DMS153 (cell line): Measurements from ENCODE around the gene CS.
"Not testable (repeated sequence)": the region's sequence is repeated elsewhere in the genome, so short reads cannot be mapped to it uniquely, and the experiment has no call there.

Experiments used
- DNase-seq: peaks from one replicate; lab custom pipeline; 2025; lab: John Stamatoyannopoulos, UW

The CS gene

DNA sequence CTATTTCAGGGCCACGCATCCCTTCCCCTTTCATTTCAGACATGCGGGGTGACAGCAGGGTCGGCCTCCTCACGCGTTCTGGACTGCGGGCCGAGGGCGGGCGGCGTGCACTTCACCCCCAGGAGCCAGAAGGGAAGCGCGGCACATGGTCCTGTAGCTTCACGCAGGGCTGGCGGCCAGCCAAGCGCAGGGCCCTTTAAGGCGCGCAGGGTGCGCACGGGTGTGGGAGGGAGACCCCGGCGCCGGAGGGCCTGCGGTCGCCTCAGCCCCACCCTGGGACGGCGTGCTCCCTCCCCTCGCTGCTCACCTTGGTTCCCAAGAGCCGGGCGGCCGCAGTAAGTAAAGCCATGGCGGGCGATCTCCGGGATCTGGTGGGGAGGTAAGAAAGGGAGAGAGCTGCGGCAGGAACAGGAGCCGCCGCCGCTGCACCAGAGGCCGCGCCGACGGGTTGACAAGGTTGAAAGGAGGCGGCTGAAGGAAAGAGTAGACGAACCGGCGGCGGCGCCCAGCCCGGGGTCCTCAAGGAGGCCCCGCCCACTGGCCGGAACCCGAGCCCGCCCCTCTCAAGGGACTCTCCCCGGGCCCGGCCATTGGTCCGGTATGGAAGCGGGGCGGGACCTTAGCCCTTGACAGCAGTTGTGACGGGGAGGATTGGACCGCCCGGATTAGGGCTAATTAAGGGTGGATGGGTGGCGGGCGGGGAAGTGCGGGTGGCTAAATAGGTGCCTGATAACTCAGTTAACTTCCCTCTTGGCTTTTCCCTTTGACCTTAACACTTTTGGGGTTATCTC is at the start of gene CS:
Gene CS, minus strand, starts transcription at position 478 of the 791 bp plus-strand sequence. Its CDS starts 129 bp downstream, at position 349.
- DNase-seq, result peak; percentile 98

DNA sequence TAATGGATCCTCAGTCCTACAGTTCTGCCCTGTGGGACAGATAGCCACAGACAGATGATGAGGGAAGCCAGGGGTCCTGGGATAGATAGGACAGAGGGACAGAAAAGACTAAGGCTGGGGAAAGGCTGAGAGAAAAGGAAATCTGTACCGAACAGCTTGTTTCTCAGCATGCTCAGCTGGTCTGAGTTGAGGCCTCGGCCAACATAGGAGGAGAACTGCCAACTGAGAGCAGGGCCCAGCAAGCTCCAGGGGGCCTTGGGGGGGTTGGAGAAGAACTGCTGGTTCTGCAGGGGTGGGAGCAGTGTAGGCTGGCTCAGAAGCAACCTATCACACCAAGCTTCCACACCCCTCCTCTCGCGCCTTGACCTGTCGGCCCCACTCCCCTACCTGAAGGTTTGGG is 48.6 kb upstream of the CS start:
- no peak for DNase-seq

GRCh38 chr12:56347255-56347654 is 47.1 kb upstream of the CS start:
- DNase-seq, result not testable (repeated sequence)

- no peak for DNase-seq
Measured at GRCh38 chr12:56346675-56347074, 46.5 kb upstream of the CS start.

- not testable (repeated sequence) for DNase-seq
Measured at GRCh38 chr12:56342290-56342689, 42.2 kb upstream of the CS start.

- no peak for DNase-seq
Measured at GRCh38 chr12:56341616-56342015, 41.5 kb upstream of the CS start.

- no peak for DNase-seq
Measured at GRCh38 chr12:56339158-56339422, 39.0 kb upstream of the CS start.

DNA sequence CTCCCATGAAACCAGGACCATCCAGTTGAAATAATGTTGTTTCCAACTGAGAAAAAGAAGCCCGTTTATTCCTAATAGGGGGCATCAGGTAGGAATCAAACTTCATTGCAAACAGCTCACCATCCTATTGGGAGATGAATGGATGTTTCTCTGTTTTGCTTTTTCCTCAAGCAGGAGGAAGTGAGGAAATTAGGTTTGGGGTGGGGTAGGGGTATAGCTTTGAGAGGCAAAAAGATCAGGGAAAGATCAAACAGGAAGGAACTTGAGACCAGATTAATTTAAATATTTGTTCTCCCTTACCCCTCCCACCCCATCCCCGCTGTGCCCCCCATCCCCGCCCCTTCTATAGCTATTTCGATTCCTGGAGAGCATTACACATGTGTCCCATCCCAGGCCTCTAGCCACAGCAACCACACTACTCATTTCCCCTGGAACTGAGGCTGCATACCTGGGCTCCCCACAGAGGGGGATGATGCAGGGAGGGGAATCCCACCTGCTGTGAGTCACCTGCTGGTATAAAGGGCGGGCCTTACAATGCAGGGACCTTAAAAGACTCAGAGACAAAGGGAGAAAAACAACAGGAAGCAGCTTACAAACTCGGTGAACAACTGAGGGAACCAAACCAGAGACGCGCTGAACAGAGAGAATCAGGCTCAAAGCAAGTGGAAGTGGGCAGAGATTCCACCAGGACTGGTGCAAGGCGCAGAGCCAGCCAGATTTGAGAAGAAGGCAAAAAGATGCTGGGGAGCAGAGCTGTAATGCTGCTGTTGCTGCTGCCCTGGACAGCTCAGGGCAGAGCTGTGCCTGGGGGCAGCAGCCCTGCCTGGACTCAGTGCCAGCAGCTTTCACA is 38.4 kb upstream of the CS start, which contains the start of gene IL23A:
Gene IL23A, plus strand, starts transcription at position 577 of the 850 bp plus-strand sequence. Its CDS starts 161 bp downstream, at position 738.
- peak; percentile 43 for DNase-seq

DNA sequence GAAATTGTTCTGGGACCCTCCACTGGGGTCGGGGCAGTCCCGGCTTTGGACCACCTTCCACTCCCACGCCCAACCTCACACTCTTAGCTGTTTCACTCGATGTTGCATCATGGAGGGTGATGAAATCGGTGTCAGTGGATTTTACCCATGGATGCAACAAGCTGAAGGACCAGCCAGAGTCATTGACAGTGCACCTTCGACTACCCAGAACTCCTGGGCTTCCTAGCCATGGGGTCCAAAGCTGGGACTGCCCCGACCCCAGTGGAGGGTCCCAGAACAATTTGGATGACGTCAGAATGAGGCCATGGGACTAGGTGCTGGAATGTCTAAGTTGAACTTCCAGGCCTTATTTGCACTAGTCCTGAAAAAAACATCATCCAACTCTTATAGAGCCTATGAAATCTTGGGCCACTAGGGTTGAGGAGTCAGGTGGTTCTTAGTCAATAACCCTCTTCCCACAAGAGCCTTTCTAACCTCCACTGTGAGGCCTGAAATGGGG is 37.7 kb upstream of the CS start:
- DNase-seq, result no peak

DNA sequence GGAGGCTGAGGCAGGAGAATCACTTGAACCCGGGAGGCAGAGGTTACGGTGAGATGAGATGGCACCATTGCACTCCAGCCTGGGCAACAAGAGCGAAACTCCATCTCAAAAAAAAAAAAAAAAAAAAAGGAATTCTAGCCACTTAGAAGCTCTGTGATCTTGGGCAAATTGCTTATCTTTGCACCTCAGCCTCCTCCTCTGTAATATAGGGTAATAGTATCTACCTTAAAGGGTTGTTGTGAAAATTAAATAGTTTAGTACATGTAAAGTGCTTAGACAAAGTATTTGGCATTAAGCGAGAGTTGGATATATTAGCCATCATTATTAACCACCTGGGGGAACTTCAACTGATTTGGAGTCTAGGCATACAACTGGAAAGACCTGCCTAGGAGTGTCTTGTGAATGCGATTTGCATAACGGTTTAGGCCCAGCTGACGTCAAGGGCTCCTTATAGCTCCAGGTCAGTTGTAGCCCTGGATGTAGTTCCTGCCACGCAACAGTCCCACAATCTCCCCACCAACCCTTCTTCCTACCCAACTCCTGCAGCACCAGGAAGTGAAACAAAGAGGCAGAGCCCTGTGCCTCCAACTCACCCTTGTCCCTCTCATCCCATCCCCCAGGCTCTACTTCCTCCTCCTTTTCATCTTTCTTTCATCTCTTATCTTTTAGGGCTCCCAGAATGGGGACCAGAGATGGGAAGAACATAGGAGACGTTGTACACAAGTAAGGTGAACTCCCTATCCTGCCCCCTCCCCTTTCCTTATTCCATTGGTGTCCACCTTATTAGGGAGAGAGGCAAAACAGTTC is 36.4 kb upstream of the CS start:
- DNase-seq, result no peak

DNA sequence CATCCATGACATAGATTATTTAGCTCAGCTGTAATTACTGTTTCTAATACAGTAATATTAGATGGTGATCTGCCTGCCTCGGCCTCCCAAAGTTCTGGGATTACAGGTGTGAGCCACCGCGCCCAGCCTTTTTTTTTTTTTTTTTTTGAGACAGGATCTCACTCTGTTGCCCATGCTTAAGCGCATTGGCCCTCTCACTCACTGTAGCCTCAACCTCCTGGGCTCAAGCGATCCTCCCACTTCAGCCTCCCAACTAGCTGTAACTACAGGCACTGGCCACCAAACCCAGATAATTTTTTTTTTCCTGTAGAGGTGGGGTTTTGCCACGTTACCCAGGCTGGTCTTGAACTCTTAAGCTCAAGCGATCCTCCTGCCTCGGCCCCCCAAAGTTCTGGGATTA is 35.4 kb upstream of the CS start:
- DNase-seq, result not testable (repeated sequence)

- no peak for DNase-seq
Measured at GRCh38 chr12:56334490-56334793, 34.3 kb upstream of the CS start.

DNA sequence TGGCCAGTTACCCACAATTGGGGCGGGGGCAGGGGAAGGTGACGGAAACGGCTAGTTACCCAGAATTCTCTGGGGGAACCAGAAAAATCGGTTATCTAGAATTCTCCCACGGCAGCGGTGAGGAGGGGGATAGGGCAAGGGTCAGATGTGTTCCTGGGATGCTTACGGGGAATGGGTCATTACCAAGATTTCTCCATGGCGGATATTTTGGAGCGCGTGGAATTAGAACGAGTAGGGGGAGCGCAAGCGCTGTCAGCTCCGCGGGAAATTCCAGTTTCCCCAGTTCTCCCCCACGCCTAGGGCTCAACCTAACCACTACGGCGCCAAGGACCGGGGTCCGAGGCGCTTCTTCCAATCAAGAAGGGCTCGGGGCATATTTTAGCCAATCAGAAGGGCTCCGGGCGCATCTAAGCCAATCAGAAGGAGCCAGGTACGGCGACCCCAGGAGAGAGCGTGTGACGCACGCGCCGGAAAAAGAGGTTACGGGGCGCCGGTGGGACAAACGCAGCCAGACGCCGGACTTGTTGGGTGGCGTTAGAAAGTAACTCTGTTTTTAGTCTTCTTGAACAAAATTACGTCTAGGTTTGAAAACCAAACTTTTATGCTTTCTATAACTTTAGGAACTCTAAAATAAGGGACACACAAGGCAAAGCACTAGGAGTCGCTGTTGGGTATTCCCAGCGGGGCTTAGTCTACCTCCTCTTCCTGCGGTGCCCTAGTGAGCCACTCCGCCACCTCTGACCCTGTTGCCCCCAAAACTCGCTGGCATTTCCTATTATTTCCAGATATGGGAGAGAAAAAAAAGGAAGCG is 33.8 kb upstream of the CS start, which contains the start of gene PAN2:
Gene PAN2, minus strand, starts transcription at position 322 of the 811 bp plus-strand sequence. CDS start 906 bp downstream, outside the sequence.
- peak; percentile 96 for DNase-seq

DNA sequence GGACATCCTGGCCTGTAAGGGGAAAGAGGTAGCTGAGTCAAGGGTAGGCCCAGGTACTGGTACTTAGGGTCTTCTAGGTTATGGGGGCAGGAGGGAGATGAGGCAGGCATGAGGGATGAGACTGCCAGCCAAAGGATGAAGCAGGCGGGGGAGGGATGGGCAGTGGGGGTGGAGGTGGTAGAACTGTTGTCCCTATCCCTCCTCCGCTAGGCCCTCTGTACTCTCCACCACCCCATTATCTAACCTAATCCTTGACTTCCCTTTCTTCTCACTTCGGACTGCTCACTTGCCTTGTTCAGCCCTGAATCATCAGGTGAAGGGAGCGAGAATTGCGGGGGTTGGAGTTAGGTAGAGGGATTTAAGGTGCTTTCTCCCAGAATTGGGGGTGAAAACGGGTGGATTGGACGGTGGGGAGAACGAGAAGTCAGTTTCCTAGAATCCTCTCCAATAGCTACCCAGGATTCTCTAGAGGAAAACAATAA is 33.1 kb upstream of the CS start:
- no peak for DNase-seq

DNA sequence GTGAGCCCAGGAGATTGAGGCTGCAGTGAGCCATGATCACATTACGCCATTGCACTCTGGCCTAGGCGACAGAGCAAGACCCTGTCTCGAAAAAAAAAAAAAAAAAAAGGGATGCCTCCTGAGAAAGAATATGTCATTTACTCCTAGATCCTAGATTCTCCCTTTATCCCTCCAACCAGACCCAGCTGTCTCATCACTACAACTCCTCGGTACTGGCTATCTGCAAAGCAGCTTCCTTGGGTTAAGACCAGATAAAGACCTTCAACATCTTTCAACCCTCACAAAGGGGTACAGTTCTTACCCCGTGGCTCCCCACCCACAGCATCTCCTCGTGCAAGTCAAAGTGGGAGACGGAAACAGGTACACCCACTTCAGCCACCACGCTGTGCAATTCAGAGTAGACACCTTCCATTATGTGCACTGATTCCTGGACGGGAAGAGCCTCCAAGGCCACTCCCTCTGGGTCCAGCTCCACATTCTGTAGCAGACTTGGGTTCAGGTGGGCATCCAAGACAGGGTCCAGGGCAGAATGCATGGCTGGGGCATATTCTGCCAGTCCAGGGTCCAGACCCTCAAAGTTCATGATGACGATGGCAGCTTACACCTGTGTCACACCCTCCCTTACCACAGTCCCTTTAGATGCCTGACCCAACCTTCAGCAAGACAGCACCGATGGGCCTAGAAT is 32.5 kb upstream of the CS start:
- DNase-seq, result no peak

- DNase-seq, result no peak
Measured at GRCh38 chr12:56330936-56331490, 30.9 kb upstream of the CS start.

DNA sequence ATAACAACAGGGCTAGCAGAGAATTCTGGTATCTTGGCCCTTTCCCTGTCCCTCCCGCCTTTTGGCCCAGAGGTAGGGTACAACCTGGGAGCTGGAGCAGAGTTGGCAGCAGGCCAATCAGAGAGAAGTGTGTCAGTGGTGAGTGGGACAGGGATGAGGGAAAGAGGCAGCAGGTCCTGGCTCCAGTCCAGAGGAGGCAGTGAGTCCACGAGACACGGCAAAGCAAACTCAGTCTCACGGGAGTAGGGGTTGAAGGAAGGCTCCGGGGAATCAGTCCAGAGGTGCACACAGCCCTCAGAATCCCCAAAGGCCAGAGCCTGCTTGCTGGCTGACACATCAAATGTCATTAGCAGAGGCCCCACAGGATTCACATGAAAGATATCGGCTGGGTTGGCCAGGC is 26.4 kb upstream of the CS start:
- DNase-seq, result no peak

DNA sequence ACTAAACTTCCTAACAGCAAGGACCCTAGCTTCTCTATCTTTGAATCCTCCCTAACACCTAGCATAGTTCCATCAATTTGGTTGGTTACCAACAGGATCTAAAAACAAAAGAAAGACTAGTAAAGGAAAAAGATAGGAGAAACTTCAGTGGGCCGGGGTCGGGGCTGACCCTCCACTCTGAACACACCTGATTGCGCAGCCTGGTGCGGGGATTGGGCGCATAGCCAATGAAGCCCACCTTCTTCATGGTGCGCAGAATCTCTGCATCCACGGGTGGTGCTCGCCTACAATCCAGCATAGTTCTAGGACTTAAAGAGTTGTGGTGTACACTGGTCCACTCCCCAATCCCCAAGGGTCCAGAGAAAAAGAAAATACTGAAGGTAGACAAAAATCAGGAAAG is 26.0 kb upstream of the CS start:
- DNase-seq, result no peak

DNA sequence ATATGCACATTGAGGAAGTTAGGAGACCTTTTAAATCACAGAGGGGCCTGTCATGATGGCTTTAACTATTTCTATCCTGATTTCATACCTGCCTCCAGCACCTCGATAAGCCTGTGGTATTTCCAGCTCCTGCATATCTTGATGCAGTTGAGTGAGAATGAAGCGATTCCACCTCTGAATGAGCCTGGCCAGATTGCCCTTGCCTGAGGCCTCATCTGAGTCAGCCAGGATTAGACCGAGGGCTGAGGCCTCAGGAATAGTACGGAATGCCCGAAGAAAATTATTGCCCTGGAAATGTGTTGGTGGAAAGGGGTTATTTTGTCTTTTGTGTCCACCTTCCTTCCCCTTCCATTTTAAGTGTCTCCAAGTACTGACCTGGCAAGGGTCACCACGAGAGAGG is 24.1 kb upstream of the CS start:
- DNase-seq, result no peak

GRCh38 chr12:56321610-56322009 is 21.5 kb upstream of the CS start:
- not testable (repeated sequence) for DNase-seq
